Measurements from ENCODE around the gene RTL5.

The RTL5 gene

GRCh38 chrX:72107841-72108595 lies 23.7 kb downstream of the RTL5 start:
- DNase-seq = no peak

GRCh38 chrX:72107320-72107719 lies 24.4 kb downstream of the RTL5 start:
- DNase-seq = no peak

- no peak for DNase-seq
Observed at GRCh38 chrX:72105436-72105835, 26.3 kb downstream of the RTL5 start.

- no peak for DNase-seq
Observed at GRCh38 chrX:72102760-72103159, 29.0 kb downstream of the RTL5 start.

GRCh38 chrX:72102126-72102525 lies 29.6 kb downstream of the RTL5 start:
- no peak for DNase-seq

GRCh38 chrX:72101597-72102037 lies 30.1 kb downstream of the RTL5 start:
- no peak for DNase-seq

GRCh38 chrX:72100824-72101351 lies 30.8 kb downstream of the RTL5 start:
- no peak for DNase-seq

- DNase-seq = peak; percentile 52
Observed at GRCh38 chrX:72100051-72100755, 31.5 kb downstream of the RTL5 start.

- no peak for DNase-seq
Observed at GRCh38 chrX:72097098-72097497, 34.6 kb downstream of the RTL5 start.

- no peak for DNase-seq
Observed at GRCh38 chrX:72095370-72095769, 36.3 kb downstream of the RTL5 start.

- DNase-seq = peak; percentile 69
Observed at GRCh38 chrX:72094894-72095293, 36.8 kb downstream of the RTL5 start.

- no peak for DNase-seq
Observed at GRCh38 chrX:72089254-72089653, 42.5 kb downstream of the RTL5 start.

GRCh38 chrX:72088761-72089160 lies 43.0 kb downstream of the RTL5 start:
- no peak for DNase-seq

- DNase-seq = no peak
Observed at GRCh38 chrX:72086995-72087394, 44.7 kb downstream of the RTL5 start.

GRCh38 chrX:72084114-72084513 lies 47.6 kb downstream of the RTL5 start:
- DNase-seq = no peak

GRCh38 chrX:72083291-72083690 lies 48.4 kb downstream of the RTL5 start:
- no peak for DNase-seq

- no peak for DNase-seq
Observed at GRCh38 chrX:72081605-72082320, 50.0 kb downstream of the RTL5 start.

GRCh38 chrX:72080800-72081199 lies 50.9 kb downstream of the RTL5 start:
- DNase-seq = no peak

GRCh38 chrX:72080150-72080549 lies 51.6 kb downstream of the RTL5 start:
- no peak for DNase-seq

- DNase-seq = no peak
Observed at GRCh38 chrX:72079607-72080006, 52.1 kb downstream of the RTL5 start.

GRCh38 chrX:72078411-72078810 lies 53.3 kb downstream of the RTL5 start:
- no peak for DNase-seq

Measured in DMS153 (cell line).